SK-N-SH (cell line): ENCODE data around the gene TSSC4. TPM values are rescaled to one million over a fixed set of nuclear protein-coding genes. Genes with fewer than 3 reads are reported as not detected.

ENCODE experiments used
- CTCF ChIA-PET: fragments of 300-600, 350-600 bp; formaldehyde crosslinking; extraction: SDS; loops from one replicate; lab custom pipeline; 2021; lab: Yijun Ruan, JAX
- POLR2A ChIA-PET: fragments of 350-600 bp; sonication (Branson Sonifier 250); formaldehyde crosslinking; extraction: SDS; loops from one replicate; lab custom pipeline; 2020; ENCODE audit warnings: antibody characterized with exemption, inconsistent platforms; lab: Yijun Ruan, JAX
- DNase-seq: peaks from one replicate; pipeline ENCODE4 v3.0.0; 2012
- H2AFZ ChIP-seq: fragments of 200-600 bp; sonication (generic); 2 replicates; pipeline ENCODE4 v1.8.1; 2016; ENCODE audit warnings: antibody characterized with exemption, mild to moderate bottlenecking, low read depth
- H3F3A ChIP-seq: fragments of 200-600 bp; sonication (generic); replicated peaks from 2 replicates; pipeline ENCODE3; 2016; ENCODE audit warnings: antibody characterized with exemption, mild to moderate bottlenecking; ENCODE audit not compliant: insufficient read depth
- H3K27ac ChIP-seq, 2 experiments: fragments of 200-500 bp in 1 of 2; fragments of 200-600 bp in 1 of 2; sonication (Bioruptor generic) in 1 of 2; sonication (generic), shearing (Covaris generic) in 1 of 2; 2 replicates each; pipeline versions ENCODE4 v1.5.1 to v1.6.1; 2014 to 2016; ENCODE audit warnings: low read depth in 2 of 2, inconsistent platforms in 1 of 2, low read length in 1 of 2, mild to moderate bottlenecking in 1 of 2, mixed read lengths in 1 of 2
- H3K27me3 ChIP-seq: fragments of 200-600 bp; sonication (generic), shearing (Covaris generic); 2 replicates; pipeline ENCODE4 v1.6.1; 2016; ENCODE audit warnings: mixed run types; ENCODE audit not compliant: insufficient read depth
- H3K36me3 ChIP-seq, 2 experiments: fragments of 200-500 bp in 1 of 2; fragments of 200-600 bp in 1 of 2; sonication (Bioruptor generic) in 1 of 2; sonication (generic) in 1 of 2; replicated peaks in 1 of 2; 2 replicates each; pipeline versions ENCODE3 to v1.5.1; 2014 to 2016; ENCODE audit warnings: low read length in 1 of 2, mild to moderate bottlenecking in 1 of 2; ENCODE audit not compliant: insufficient read depth in 2 of 2, control insufficient read depth in 1 of 2
- H3K4me1 ChIP-seq, 2 experiments: fragments of 200-500 bp in 1 of 2; fragments of 200-600 bp in 1 of 2; sonication (Bioruptor generic) in 1 of 2; sonication (generic), shearing (Covaris generic) in 1 of 2; 2 replicates each; pipeline versions ENCODE4 v1.5.1 to v1.6.1; 2014 to 2016; ENCODE audit warnings: low read depth in 1 of 2, low read length in 1 of 2, mixed run types in 1 of 2; ENCODE audit not compliant: insufficient read depth in 2 of 2, control insufficient read depth in 1 of 2
- H3K4me2 ChIP-seq: fragments of 200-600 bp; sonication (generic), shearing (Covaris generic); 2 replicates; pipeline ENCODE4 v1.6.1; 2017; ENCODE audit warnings: mixed run types
- H3K4me3 ChIP-seq, 2 experiments: fragments of 200-500 bp in 1 of 2; fragments of 200-600 bp in 1 of 2; sonication (Bioruptor generic) in 1 of 2; sonication (generic), shearing (Covaris generic) in 1 of 2; 2 replicates each; pipeline versions ENCODE4 v1.5.1 to v1.8.1; 2014 to 2016; ENCODE audit warnings: low read depth in 2 of 2, inconsistent platforms in 1 of 2, low read length in 1 of 2, mild to moderate bottlenecking in 1 of 2, mixed read lengths in 1 of 2, moderate library complexity in 1 of 2
- H3K79me2 ChIP-seq: fragments of 200-600 bp; sonication (generic); 2 replicates; pipeline ENCODE4 v1.8.1; 2017; ENCODE audit warnings: mild to moderate bottlenecking; ENCODE audit not compliant: insufficient read depth
- H3K9ac ChIP-seq: fragments of 200-600 bp; sonication (generic); 2 replicates; pipeline ENCODE4 v1.6.1; 2017; ENCODE audit warnings: mixed run types
- H3K9me2 ChIP-seq: fragments of 200-600 bp; sonication (generic); 2 replicates; pipeline ENCODE4 v1.6.1; 2017; ENCODE audit warnings: mixed run types
- H3K9me3 ChIP-seq: fragments of 200-600 bp; sonication (generic); 2 replicates; pipeline ENCODE4 v1.6.1; 2017; ENCODE audit warnings: mixed run types, mild to moderate bottlenecking, moderate library complexity
- H4K20me1 ChIP-seq: fragments of 200-600 bp; sonication (generic); 2 replicates; pipeline ENCODE4 v1.6.1; 2017; ENCODE audit warnings: mild to moderate bottlenecking, mixed run types; ENCODE audit not compliant: insufficient read depth
- CHD2 ChIP-seq: fragments of 150-350 bp; IDR thresholded peaks from 2 replicates; pipeline ENCODE4 v1.6.1; 2018; ENCODE audit warnings: low read length; ENCODE audit not compliant: partially characterized antibody
- ELF1 ChIP-seq: IDR thresholded peaks from 2 replicates; pipeline ENCODE4 v1.4.0; 2012
- FOSL2 ChIP-seq: IDR thresholded peaks from 2 replicates; pipeline ENCODE4 v1.4.0; 2012; ENCODE audit warnings: low read depth, mild to moderate bottlenecking, moderate library complexity, borderline replicate concordance
- FOXJ3 ChIP-seq: sonication (generic); formaldehyde crosslinking; IDR thresholded peaks from 2 replicates; pipeline ENCODE4 v1.5.1; 2020; ENCODE audit warnings: mild to moderate bottlenecking, missing genetic modification reagents
- FOXM1 ChIP-seq: IDR thresholded peaks from 2 replicates; pipeline ENCODE4 v1.4.0; 2012; ENCODE audit warnings: low read depth, mild to moderate bottlenecking
- GATA2 ChIP-seq: sonication (generic); formaldehyde crosslinking; IDR thresholded peaks from 2 replicates; pipeline ENCODE4 v1.5.0; 2020; ENCODE audit warnings: mild to moderate bottlenecking, missing genetic modification reagents
- MXI1 ChIP-seq: IDR thresholded peaks from 2 replicates; pipeline ENCODE4 v1.6.1; 2012; ENCODE audit warnings: mild to moderate bottlenecking, low read depth, low read length, improper control_type of control experiment
- REST ChIP-seq: IDR thresholded peaks from 2 replicates; pipeline ENCODE4 v1.6.1; 2012; ENCODE audit warnings: mild to moderate bottlenecking, low read depth, low read length, moderate library complexity
- RFX5 ChIP-seq: IDR thresholded peaks from 2 replicates; pipeline ENCODE4 v1.6.1; 2012; ENCODE audit warnings: mild to moderate bottlenecking, improper control_type of control experiment, low read length
- SIN3A ChIP-seq: IDR thresholded peaks from 2 replicates; pipeline ENCODE4 v1.6.1; 2012; ENCODE audit warnings: low read depth, mild to moderate bottlenecking, low read length, moderate library complexity, borderline replicate concordance
- TCF12 ChIP-seq: IDR thresholded peaks from 2 replicates; pipeline ENCODE4 v1.4.0; 2012
- USF1 ChIP-seq: IDR thresholded peaks from 2 replicates; pipeline ENCODE4 v1.4.0; 2012; ENCODE audit warnings: low read depth, borderline replicate concordance
- YY1 ChIP-seq: IDR thresholded peaks from 2 replicates; pipeline ENCODE4 v1.4.0; 2012; ENCODE audit warnings: low read depth, mild to moderate bottlenecking
- WGBS: methylation state at CpG from one replicate; pipeline ENCODE4 v1.1.6; 2017; ENCODE audit warnings: low lambda C conversion rate; 5-methylcytosine and 5-hydroxymethylcytosine counted together
- polyA plus RNA-seq, 3 experiments: library from polyadenylated mRNA; depleted of rRNA; stranded (reverse); fragments of >200 nt; gene quantifications; 2 replicates each; pipeline ENCODE4 v1.2.3, GENCODE V29; 2012
- TF ChIP-seq, protein P1 (sequence below): fragments of 150-350 bp; IDR thresholded peaks from 2 replicates; pipeline ENCODE4 v1.6.1; 2017; ENCODE audit warnings: antibody characterized with exemption, low read length, low read depth, borderline replicate concordance
- TF ChIP-seq, protein P2 (sequence below): IDR thresholded peaks from 2 replicates; pipeline ENCODE4; 2012
- TF ChIP-seq, protein P3 (sequence below): IDR thresholded peaks from 2 replicates; pipeline ENCODE4 v1.4.0; 2012; ENCODE audit warnings: low read depth

The TSSC4 gene
- polyA plus RNA-seq, 1 of the 3 experiments (the other 2 are of a cell fraction): 45.1 TPM

DNA sequence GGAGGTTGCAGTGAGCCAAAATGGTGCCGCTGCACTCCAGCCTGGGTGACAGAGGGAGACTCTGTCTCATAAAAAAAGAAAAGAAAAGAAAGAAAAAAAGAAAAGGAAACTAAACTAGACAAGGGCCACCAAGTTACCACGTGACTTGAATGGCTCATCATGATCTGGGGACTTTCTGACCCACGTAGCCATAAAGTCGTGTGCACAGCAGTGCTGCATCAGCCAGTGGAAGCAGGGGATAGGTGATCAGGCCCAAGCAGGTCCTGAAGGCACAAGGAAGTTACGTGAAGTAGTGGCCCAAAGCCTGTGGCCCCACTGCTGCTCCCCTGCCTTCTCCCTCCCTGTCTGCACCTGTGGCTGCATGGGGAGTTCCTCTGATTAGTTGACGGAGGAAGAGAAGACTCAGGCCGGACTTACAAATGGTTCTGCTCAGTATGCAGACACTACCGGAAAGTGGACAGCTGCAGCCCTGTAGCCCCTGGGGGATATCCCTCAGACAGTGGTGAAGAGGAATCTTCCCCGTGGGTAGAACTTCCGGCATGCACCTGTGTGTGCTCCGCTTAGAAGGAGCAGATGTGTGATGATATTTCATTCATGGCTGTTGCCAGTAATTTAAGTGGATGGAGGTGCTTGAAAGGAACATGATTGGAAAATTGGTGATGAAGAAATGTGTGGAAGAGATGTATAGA lies 41.7 kb upstream of the TSSC4 start:
- Histone ChIP-seq H3K4me3 (no peak overlapping the region), H3K4me2 (no peak overlapping the region), H3K9ac (no peak overlapping the region), H4K20me1 (no peaks in the 10 kb centered on the region), H2AFZ (no peak overlapping the region), H3K9me3 (no peaks in the 10 kb centered on the region), H3K27me3 (no peaks in the 10 kb centered on the region), H3K27ac (no peak overlapping the region), H3K36me3 (no peaks in the 10 kb centered on the region), H3F3A (no peaks in the 10 kb centered on the region), H3K9me2 (no peaks in the 10 kb centered on the region), H3K79me2 (no peaks in the 10 kb centered on the region), H3K4me1 (no peaks in the 10 kb centered on the region; a peak in 1 of 4 replicates)
- ChIA-PET POLR2A (no interaction called here), CTCF (interaction anchor here (1.5 kb wide), 1 partner anchor 62 kb away, joined by 7 read pairs; no protein-coding TSS in a partner anchor)
- TF ChIP-seq SIN3A: no peak
- TF ChIP-seq RFX5: no peak
- TF ChIP-seq ELF1: no peak
- TF ChIP-seq TCF12: no peak
- 77% methylated on average over 11 of the region's 11 CpGs for WGBS
- DNase-seq: no peak

DNA sequence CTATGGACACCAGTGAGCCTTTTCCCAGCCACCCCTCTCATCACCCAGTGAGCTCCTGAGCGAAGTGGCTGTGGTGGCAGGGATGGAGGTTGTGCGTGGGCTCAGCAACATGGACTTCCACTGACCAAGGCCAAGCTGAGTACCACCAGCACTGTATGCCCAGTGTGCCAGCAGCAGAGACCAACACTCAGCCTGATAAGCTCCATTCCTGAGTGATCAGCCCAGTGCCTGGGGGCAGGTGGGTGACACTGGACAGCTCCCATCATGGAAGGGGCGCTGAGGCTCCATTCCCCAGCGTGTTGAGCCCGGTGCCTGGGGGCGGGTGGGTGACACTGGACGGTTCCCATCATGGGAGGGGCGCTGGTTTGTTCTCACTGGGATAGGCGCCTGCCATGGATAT lies 41.0 kb upstream of the TSSC4 start:
- WGBS: 67% methylated on average over 9 of the region's 9 CpGs
- CTCF ChIA-PET: interaction anchor here (1.5 kb wide), 1 partner anchor 61 kb away, joined by 7 read pairs; no protein-coding TSS in a partner anchor

More for the DNA sequence above, 41.0 kb upstream of the TSSC4 start:
- POLR2A ChIA-PET: no interaction called here
- no peaks in the 10 kb centered on the region for H3K9me3 ChIP-seq
- TF ChIP-seq, protein P1, sequence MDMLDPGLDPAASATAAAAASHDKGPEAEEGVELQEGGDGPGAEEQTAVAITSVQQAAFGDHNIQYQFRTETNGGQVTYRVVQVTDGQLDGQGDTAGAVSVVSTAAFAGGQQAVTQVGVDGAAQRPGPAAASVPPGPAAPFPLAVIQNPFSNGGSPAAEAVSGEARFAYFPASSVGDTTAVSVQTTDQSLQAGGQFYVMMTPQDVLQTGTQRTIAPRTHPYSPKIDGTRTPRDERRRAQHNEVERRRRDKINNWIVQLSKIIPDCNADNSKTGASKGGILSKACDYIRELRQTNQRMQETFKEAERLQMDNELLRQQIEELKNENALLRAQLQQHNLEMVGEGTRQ: no peak
- TF ChIP-seq, protein P2, sequence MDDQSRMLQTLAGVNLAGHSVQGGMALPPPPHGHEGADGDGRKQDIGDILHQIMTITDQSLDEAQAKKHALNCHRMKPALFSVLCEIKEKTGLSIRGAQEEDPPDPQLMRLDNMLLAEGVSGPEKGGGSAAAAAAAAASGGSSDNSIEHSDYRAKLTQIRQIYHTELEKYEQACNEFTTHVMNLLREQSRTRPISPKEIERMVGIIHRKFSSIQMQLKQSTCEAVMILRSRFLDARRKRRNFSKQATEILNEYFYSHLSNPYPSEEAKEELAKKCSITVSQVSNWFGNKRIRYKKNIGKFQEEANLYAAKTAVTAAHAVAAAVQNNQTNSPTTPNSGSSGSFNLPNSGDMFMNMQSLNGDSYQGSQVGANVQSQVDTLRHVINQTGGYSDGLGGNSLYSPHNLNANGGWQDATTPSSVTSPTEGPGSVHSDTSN: no peak
- no peak for TF ChIP-seq CHD2
- no peak for TF ChIP-seq ELF1
- TF ChIP-seq REST: no peak
- no peak for TF ChIP-seq FOSL2
- TF ChIP-seq MXI1: no peak
- TF ChIP-seq YY1: no peak
- no peak for TF ChIP-seq FOXM1
- no peak for TF ChIP-seq RFX5
- TF ChIP-seq GATA2 (CRISPR knock-in tag): no peak
- no peak for TF ChIP-seq FOXJ3 (CRISPR knock-in tag)
- TF ChIP-seq USF1: no peak
- TF ChIP-seq, protein P3, sequence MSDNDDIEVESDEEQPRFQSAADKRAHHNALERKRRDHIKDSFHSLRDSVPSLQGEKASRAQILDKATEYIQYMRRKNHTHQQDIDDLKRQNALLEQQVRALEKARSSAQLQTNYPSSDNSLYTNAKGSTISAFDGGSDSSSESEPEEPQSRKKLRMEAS: no peak
- no peak overlapping the region for H2AFZ ChIP-seq
- DNase-seq: no peak
- no peaks in the 10 kb centered on the region for H3F3A ChIP-seq
- H3K27me3 ChIP-seq: no peaks in the 10 kb centered on the region
- no peaks in the 10 kb centered on the region for H3K9me2 ChIP-seq
- H3K36me3 ChIP-seq: no peaks in the 10 kb centered on the region
- no peak overlapping the region for H3K4me2 ChIP-seq
- H3K4me3 ChIP-seq: no peak overlapping the region
- H3K27ac ChIP-seq: no peak overlapping the region
- no peak overlapping the region for H3K9ac ChIP-seq
- H4K20me1 ChIP-seq: no peaks in the 10 kb centered on the region
- no peaks in the 10 kb centered on the region; a peak in 1 of 4 replicates for H3K4me1 ChIP-seq
- H3K79me2 ChIP-seq: no peaks in the 10 kb centered on the region
